Heart left ventricle (tissue), 13 donors: ENCODE data around the gene LRP1B.

Experiments
- CTCF ChIP-seq, 12 donors: fragments of 200-600 bp; sonication (generic) in 4 of 12; IDR thresholded peaks; one replicate each; pipeline versions ENCODE4 v1.5.0 to v1.8.0; 2018 to 2022; ENCODE audit warnings: antibody characterized with exemption in 12 of 12, mild to moderate bottlenecking in 5 of 12
- POLR2A ChIP-seq, 2 donors: fragments of 450-650 bp; IDR thresholded peaks; one replicate each; pipeline ENCODE4 v1.6.1; 2017; ENCODE audit warnings: antibody characterized with exemption in 2 of 2, mild to moderate bottlenecking in 2 of 2, moderate library complexity in 2 of 2
- donor health status: ischemic (EF 13 %, LVEDD 7.1; RV severe dilation, severe dysfunction).
- donor health status: DM: no; HTN: yes; CAD: no.
- donor health status: DM: no; HTN: no; CAD: no.
- donor health status: ischemic (EF 25% LVEDD 6.9; RV normal size, moderate dysfunction).
- donor health status: ischemic (EF 25% LVEDD 5.7; RV mildly dilated, moderate dysfunction).
- donor health status: ischemic (EF 35%, LVEDD 5.7; RV mildly dilated, moderate dysfunction).
- donor health status: nonischemic (EF 11% LVEDD 7.7; RV severe dilation, severe dysfunction).
- donor health status: DM: yes; HTN: yes; CAD: no.
- donor health status: PGD.
- donor health status: ischemic (EF 29% LVEDD 5.4; RV normal size, mild dysfunction).
- donor health status: nonischemic (EF 23%, LVEDD 6.1; RV moderate dilation, normal function).

- no peak for TF ChIP-seq CTCF (IDR thresholded peaks at IDR 0.05)
- TF ChIP-seq POLR2A (IDR thresholded peaks at IDR 0.05): no peak
Observed at GRCh38 chr2:142031656-142032055, 99.2 kb downstream of the LRP1B start.
